NT2/D1 (cell line): ENCODE data around the gene NOA1.
A peak's percentile ranks its signal among the peaks of the same experiment; 100 is the strongest.

Source experiments
- DNase-seq: peaks from one replicate; pipeline ENCODE4 v3.0.0-alpha.2; 2011; ENCODE audit warnings: low read depth, low spot score
- H3K27me3 ChIP-seq: 2 replicates; pipeline ENCODE4 v1.6.0; 2011; ENCODE audit warnings: mild to moderate bottlenecking; ENCODE audit not compliant: insufficient read length, insufficient read depth
- H3K36me3 ChIP-seq: 2 replicates; pipeline ENCODE4 v1.6.1; 2011; ENCODE audit warnings: mild to moderate bottlenecking, low read length, mixed read lengths; ENCODE audit not compliant: insufficient read depth, insufficient read length
- H3K4me1 ChIP-seq: 2 replicates; pipeline ENCODE4 v1.5.1; 2011; ENCODE audit not compliant: insufficient read depth, insufficient read length
- H3K4me3 ChIP-seq: 2 replicates; pipeline ENCODE4 v1.5.1; 2011; ENCODE audit warnings: low read depth; ENCODE audit not compliant: insufficient read length
- H3K9ac ChIP-seq: 2 replicates; pipeline ENCODE4 v1.6.0; 2011; ENCODE audit warnings: low read depth; ENCODE audit not compliant: insufficient read length
- H3K9me3 ChIP-seq: 2 replicates; pipeline ENCODE4 v1.5.1; 2011; ENCODE audit warnings: mild to moderate bottlenecking, low read length; ENCODE audit not compliant: insufficient read depth
- SUZ12 ChIP-seq: IDR thresholded peaks from 2 replicates; pipeline ENCODE4 v1.6.1; 2011; ENCODE audit not compliant: insufficient read length, insufficient read depth; ENCODE audit errors: extremely low read depth
- YY1 ChIP-seq: IDR thresholded peaks from 2 replicates; pipeline ENCODE4 v1.6.1; 2011; ENCODE audit not compliant: insufficient read length, insufficient read depth
- ZNF274 ChIP-seq: IDR thresholded peaks from 2 replicates; pipeline ENCODE4 v1.6.1; 2011; ENCODE audit warnings: mild to moderate bottlenecking, low read depth, low read length

NOA1 gene

DNA sequence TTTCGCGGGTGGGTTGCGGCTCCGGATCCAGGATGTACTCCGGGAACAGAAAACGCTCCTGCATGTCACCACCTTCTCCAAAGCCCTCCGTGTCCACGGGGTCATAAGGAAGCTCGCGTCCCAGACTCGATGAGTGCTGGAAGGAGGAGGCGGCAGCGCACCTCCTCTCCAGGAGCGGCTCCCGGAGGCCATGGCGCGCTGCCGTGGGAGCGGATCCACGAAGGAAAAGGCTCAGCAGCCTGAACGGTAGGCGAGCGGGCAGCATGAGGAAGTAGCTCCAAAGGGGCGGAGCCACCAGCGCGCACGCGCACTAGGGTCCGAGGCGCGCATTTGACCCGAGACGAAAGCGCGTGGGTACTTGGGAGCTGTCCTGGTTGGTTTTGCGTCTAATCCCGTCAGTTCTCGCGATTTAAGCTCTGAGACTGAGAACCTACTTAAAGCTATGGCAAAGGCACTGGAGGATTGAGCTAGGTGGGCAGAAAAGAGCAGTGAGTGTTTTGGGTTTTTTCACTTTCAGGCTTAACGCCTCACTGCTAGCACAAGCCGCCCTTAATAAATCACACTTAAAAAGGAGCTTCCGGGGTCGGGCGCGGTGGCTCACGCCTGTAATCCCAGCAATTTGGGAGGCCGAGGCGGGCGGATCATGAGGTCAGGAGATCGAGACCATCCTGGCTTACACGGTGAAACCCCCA lies at the start of gene NOA1:
Gene NOA1, minus strand, starts transcription at position 286 of the 692 bp plus-strand sequence. Its CDS starts 21 bp downstream, at position 265.
- Histone ChIP-seq H3K27me3 (no peaks in the 10 kb centered on the region), H3K4me3 (peak within 1 kb of the TSS; percentile 96), H3K9me3 (peaks cover 12% of the 10 kb centered on the region), H3K9ac (peak within 1 kb of the TSS; percentile 98), H3K4me1 (no peaks in the 10 kb centered on the region), H3K36me3 (peaks cover 34% of the 10 kb centered on the region)
- DNase-seq, result peak; percentile 94
- TF ChIP-seq YY1 (no peak), ZNF274 (no peak), SUZ12 (no peak)

- no peak for TF ChIP-seq YY1
- TF ChIP-seq SUZ12, result no peak
- TF ChIP-seq ZNF274, result no peak
- Histone ChIP-seq H3K9ac (no peak overlapping the region), H3K4me1 (no peaks in the 10 kb centered on the region), H3K9me3 (no peaks in the 10 kb centered on the region), H3K27me3 (no peaks in the 10 kb centered on the region), H3K4me3 (no peak overlapping the region), H3K36me3 (peaks cover 71% of the 10 kb centered on the region)
- no peak for DNase-seq
Observed at GRCh38 chr4:57023104-57023503, 45.7 kb upstream of the NOA1 start.

DNA sequence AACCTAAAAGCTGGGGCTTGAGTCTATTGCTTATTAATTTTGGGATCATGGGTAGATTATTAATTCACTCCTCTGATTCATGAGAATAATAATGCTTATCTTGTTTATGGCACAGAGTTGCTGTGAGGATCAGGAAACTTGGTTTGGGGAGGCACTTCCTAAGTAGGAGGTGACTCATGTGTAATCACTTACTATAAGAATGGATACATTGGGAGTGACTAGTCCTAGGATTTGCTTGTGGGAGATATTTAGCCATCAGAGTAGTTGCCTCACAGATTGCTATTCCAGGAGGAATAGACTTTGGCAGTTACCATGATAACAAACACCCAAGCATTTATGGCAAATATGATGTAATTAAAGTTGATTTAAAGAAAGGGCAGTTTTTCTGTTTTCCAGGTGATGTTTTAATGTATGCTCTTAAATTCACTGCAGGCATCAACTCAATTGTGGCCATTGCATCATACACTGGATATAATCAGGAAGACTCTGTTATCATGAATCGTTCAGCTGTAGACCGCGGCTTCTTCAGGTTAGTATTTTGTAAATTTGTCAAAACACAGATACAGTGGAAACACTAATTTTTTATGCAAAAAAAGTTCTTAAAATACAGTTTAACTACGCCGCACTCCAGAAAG lies 43.2 kb upstream of the NOA1 start:
- TF ChIP-seq YY1 (no peak), ZNF274 (no peak), SUZ12 (no peak)
- DNase-seq, result no peak

GRCh38 chr4:57018980-57019379 lies 41.6 kb upstream of the NOA1 start:
- H3K9ac ChIP-seq, result no peak overlapping the region
- H3K4me3 ChIP-seq, result no peak overlapping the region
- H3K36me3 ChIP-seq, result peaks cover 80% of the 10 kb centered on the region
- H3K27me3 ChIP-seq, result no peaks in the 10 kb centered on the region
- DNase-seq, result no peak
- TF ChIP-seq YY1 (no peak), SUZ12 (no peak), ZNF274 (no peak)
- H3K9me3 ChIP-seq, result no peaks in the 10 kb centered on the region
- no peaks in the 10 kb centered on the region for H3K4me1 ChIP-seq

More for the DNA sequence above, 43.2 kb upstream of the NOA1 start:
- Histone ChIP-seq H3K4me1 (no peaks in the 10 kb centered on the region), H3K36me3 (peaks cover 88% of the 10 kb centered on the region), H3K9me3 (no peaks in the 10 kb centered on the region), H3K9ac (no peak overlapping the region), H3K4me3 (no peak overlapping the region), H3K27me3 (no peaks in the 10 kb centered on the region)

GRCh38 chr4:57013543-57014120 lies 36.2 kb upstream of the NOA1 start:
- no peak for DNase-seq
- TF ChIP-seq ZNF274, result no peak
- TF ChIP-seq YY1, result no peak
- no peak for TF ChIP-seq SUZ12
- no peaks in the 10 kb centered on the region for H3K9me3 ChIP-seq
- H3K27me3 ChIP-seq, result no peaks in the 10 kb centered on the region
- no peaks in the 10 kb centered on the region for H3K4me1 ChIP-seq
- H3K9ac ChIP-seq, result no peak overlapping the region
- H3K36me3 ChIP-seq, result peaks cover 65% of the 10 kb centered on the region
- H3K4me3 ChIP-seq, result no peak overlapping the region

GRCh38 chr4:56999751-57000150 lies 22.3 kb upstream of the NOA1 start:
- DNase-seq, result no peak
- Histone ChIP-seq H3K4me1 (no peaks in the 10 kb centered on the region), H3K4me3 (no peak overlapping the region), H3K9me3 (no peaks in the 10 kb centered on the region), H3K27me3 (no peaks in the 10 kb centered on the region), H3K36me3 (peaks cover 68% of the 10 kb centered on the region), H3K9ac (no peak overlapping the region)
- TF ChIP-seq SUZ12 (no peak), ZNF274 (no peak), YY1 (no peak)

GRCh38 chr4:56995525-56995924 lies 18.1 kb upstream of the NOA1 start:
- H3K9me3 ChIP-seq, result no peaks in the 10 kb centered on the region
- no peak for DNase-seq
- no peak overlapping the region for H3K4me3 ChIP-seq
- no peaks in the 10 kb centered on the region for H3K4me1 ChIP-seq
- H3K9ac ChIP-seq, result no peak overlapping the region
- no peaks in the 10 kb centered on the region for H3K27me3 ChIP-seq
- TF ChIP-seq ZNF274, result no peak
- no peak for TF ChIP-seq YY1
- TF ChIP-seq SUZ12, result no peak
- H3K36me3 ChIP-seq, result peaks cover 60% of the 10 kb centered on the region
